GM19395 (cell line): ENCODE results near the gene PANX2.

Source experiments
- ATAC-seq: cut with Tn5 transposase; IDR thresholded peaks from one replicate; pipeline ENCODE4 v1.9.1; 2021; ENCODE audit warnings: mild to moderate bottlenecking, moderate library complexity; ENCODE audit not compliant: unreplicated experiment

PANX2 gene

DNA sequence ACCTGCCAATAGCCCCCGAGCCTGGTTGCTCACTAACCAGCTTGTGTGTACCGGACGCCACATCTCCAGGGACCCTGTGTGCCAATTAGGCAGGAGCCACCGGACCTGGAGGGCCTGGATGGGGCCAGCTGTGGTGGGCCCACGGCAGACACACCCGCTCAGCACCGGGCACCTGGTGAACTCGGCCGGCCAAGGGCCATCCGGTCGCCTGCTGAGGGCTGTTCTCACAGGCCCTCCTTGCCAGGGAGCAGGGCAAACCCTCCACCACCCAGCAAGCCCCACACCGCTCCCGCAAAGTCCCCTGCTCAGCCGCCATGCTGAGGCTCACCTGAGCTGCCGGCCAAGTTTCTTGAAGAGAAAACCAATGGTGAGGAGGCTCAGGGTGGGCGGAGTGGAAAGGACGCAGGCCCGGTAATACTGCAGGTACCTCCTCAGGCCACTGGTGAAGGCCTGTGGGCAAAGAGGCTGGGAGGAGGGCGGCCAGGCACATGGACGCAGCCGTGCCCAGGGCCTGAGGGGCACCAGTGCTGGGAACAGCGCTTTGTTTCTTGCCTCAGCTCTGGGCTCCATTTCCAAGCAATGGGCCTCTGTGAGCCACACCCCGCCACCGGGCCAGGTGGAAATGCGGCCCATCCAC lies 57.2 kb downstream of the PANX2 start:
- no peak for ATAC-seq

- no peak for ATAC-seq
Measured at GRCh38 chr22:50228366-50228765, 57.8 kb downstream of the PANX2 start.

GRCh38 chr22:50229370-50229769 lies 58.8 kb downstream of the PANX2 start:
- ATAC-seq: no peak
